Measurements from ENCODE around the gene PPM1L.

Gene PPM1L

DNA sequence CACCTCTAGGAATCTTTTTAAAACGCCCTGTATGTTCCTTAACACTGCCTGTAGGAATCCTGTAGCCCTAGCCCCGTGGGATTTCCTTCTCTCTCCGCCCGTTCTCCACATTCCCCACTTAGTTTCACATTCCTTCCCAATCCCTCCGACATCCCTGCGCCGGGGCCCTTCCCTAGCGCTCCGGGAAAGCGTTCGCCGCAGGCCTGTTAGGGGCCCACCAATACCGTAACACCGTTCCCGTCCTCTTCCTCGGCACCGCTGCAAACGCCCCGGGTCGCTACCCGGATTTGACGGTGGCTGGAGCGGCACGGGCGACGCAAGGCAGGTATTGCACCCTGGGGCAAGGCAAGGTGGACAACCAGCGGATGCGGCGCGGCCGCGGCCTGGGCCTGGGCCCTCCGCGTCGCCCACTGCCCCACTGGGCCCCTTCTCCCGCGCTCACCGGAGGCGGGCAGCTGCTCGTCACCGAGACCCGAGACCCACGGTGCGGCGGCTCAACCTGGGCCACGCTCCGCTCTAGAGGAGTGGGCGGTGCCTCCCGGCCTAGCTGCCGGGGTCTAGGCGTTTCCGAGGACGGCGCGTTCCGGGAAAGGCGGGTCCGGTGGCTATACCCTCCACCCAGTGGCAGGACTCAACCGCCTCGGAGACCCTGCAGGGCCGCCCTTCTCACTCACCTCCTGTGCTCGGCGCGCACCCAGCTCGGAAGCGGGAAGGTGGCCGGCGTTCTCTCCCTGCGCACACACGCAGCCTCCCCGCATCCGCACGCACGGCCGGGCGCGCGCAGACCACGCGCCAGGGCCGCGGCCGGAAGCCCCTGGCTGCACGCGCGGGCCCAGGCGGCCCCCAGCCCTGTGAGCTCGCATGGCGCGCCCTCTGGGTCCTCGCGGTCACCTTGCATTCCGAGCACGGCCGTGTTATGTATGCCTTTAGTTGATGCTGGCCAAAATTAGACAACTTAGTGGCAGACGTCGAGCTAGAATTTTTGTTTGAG lies 348.8 kb downstream of the PPM1L start, which contains the start of gene B3GALNT1:
Gene B3GALNT1 (minus strand): TSS at position 789 of the 991 bp plus-strand sequence. CDS start 18,595 bp downstream, outside the sequence.
- DNase-seq = peak; percentile 16

GRCh38 chr3:161107311-161107710 lies 351.3 kb downstream of the PPM1L start:
- DNase-seq = no peak

GRCh38 chr3:161108840-161109239 lies 352.8 kb downstream of the PPM1L start:
- DNase-seq = peak; percentile 16

GRCh38 chr3:161117646-161118045 lies 361.6 kb downstream of the PPM1L start:
- DNase-seq = no peak

- DNase-seq = no peak
Measured at GRCh38 chr3:161126495-161126894, 370.5 kb downstream of the PPM1L start.
